Right hindlimb (tissue), 1 donor: ENCODE results near the gene ADI1.
"Not testable (repeated sequence)": the region's sequence is repeated elsewhere in the genome, so short reads cannot be mapped to it uniquely, and the experiment has no call there.

Experiments used
- DNase-seq: peaks from one replicate; pipeline ENCODE4 v3.0.0-alpha.2; 2018

ADI1 gene

DNA sequence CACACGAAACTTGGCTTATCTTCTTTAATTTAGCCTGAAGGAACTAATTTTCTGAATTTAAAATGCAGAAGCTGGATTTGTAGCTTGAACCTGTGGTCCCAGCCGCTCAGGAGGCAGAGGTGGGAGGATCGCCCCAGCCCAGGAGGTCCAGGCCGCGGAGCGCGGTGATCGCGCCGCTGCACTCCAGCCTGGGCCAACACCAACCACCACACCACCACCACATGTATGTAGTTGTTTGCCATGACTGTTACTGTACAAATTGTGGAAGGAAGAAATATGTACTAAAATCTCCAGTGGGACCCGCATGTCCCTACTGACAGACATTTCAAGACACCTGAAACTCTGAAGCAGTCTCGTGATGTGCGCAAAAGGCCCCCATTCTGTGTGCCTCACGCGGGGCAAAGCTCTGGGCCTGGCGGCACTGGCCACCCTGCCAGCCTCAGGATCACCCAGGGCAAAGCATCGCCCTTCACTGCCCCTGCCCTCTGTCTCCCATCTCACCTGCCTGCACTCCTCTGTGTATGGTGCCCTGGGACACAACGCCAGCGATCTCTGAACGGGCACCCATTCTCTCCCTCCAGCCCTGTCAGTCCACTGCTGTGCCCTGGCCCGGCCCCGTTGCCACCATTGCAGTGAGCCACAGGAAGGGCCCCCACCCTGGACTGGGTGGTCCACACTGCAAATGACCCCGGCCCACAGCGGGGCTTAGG, 10.1 kb upstream of the ADI1 start:
- DNase-seq: no peak

DNA sequence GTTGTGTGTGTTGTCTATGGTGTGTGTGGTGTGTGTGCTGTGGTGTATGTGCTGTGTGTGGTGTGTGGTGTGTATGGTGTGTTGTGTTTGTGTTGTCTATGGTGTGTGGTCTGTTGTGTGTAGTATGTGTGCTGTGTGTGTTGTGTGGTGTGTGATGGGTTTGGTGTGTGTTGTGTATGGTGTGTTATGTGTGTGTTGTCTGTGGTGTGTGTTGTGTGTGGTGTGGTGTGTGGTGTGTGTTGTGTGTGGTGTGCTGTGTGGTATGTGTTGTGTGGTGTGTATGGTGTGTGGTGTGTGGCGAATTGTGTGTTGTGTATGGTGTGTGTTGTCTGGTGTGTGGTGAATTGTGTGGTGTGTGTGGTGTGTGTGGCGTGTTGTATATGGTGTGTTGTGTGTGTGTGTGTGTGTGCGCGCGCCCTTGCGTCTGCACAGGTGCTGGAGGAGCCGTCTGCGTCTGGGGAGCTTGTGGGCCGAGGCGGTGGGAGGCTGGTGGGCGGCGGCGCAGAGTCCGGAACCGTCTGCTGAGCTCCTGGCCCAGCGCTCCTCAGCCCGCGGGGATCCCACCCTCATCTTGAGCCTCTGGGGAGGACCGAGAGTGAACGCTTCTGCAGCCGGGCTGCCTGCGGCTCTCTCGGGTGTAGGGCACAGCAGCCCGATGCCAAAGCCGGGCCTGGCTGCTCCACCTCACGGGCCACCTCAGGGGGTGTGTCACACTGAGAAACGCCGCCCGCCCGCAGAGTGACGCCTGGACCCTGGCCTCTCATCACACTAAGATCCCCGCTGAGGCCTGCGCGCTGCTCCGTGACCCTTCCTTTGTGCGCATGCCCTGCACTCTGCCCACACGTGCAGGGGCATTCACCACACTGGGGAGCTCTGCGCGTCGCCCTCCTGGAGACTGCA, 8.8 kb upstream of the ADI1 start:
- DNase-seq: no peak

DNA sequence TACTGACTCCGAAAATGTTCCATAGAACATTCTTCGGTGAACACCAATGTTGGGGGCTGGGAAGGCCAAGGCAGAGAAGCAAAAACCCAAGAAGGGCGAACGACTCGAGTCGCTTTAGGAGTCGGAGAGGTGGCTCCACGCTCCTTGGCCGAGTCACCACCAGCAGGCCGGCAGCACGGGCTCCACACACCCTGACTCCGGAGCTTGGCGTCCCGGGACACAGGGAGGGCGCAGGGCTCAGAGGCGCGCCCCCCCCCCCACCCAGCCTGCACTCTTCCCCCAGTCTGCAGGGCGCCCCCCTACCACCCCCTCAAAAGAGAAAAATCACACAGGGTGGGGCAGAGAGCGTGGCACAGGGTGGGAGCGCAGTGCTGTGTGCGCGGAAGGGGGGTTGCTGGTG, 7.5 kb upstream of the ADI1 start:
- DNase-seq: no peak

DNA sequence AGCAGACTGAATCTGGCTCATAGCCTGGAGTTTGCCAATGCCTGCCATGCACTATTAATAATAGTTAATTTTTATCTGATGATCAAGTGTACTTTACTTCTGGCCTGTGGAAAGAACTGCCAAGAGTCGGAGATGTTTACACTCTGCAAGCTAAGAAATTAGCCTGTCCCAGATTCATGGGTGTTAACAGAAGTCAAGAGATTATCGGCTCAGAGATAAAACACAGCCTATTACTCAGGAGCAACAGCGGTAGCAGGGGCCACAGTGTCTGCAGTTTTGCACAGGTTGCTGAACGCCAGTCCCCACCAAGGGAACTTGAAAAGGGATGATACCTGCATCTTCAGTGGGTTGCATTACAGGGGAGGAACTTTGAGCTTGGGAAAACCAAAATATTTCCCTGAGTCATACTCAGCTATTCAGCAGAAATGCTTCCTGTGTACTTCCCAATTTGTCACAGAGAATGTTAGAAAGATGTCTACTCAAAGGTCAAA, 4.3 kb upstream of the ADI1 start:
- DNase-seq: no peak

DNA sequence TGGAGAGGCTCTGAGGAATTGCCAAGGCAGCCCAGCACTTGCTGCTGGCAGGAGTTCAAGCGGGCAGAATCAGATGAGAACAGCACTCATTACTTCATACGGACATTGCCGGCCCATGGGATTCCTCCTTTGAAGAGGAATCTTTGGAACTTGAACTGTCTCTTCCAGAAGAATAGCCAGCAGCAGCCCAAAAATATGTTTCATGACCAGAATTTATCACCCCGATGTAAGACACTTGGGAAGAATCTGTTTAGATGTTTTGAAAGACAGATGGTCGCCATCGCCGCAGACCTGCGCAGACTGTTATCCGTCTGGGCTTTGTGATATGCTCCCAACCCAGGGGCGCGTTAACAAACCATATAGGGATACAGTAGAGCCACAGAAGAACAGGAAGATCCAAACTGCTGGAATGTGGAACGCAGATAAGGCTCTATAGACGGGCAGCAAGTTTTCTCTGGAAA, 3.7 kb upstream of the ADI1 start:
- DNase-seq: no peak

DNA sequence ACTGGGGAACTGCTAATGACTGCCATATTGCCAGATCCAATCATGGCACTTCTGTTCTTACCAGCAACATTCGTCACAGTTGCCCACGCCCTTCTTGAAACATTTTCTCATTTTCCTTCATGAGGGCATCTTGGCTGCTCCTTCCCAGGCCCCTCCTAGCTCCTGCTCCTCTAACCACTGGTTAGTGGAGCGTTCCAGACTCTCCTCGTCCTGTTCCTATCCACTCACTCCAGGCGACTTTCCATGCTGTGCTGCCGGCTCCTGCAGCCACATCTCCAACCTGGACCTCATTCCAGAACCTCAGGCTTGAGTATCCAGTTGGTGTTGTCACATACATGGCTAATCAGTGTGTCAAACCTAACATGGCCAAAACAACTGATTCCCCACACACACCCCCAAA, 1.3 kb upstream of the ADI1 start:
- no peak for DNase-seq

DNA sequence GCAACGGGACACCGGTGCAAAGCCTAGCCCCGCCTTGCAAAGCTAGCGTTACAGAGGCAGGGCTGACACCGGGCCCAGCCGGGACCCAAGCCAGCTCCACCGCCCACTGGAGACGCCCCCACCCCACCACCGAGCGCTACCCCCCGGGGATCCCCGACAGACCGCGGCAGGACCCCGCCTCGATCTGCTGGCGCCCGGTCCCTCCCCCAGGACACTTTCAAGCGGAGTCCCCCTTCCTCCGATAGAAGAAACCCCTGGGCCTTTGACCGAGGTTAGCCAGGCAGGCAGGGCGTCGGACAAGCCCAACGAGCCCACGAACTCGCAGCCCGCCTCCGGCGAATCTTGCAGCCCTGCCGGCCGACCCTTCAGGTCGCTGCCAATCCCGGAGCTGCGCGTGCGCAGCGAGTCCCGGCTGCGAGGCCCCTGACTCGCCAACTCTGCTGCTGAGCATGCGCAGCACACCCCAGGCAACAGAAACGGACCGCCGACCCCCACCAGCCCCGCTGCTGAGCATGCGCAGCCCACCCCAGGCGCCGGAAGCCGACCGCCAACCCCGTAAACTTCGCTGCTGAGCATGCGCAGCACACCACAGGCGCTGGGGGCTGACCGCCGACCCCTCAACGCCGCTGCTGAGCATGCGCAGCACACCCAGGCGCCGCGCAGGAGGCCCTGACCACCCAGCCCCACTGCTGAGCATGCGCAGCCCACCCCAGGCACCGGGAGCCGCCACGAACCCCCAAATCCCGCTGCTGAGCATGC, 656 bp downstream of the ADI1 start:
- DNase-seq: peak; percentile 100

DNA sequence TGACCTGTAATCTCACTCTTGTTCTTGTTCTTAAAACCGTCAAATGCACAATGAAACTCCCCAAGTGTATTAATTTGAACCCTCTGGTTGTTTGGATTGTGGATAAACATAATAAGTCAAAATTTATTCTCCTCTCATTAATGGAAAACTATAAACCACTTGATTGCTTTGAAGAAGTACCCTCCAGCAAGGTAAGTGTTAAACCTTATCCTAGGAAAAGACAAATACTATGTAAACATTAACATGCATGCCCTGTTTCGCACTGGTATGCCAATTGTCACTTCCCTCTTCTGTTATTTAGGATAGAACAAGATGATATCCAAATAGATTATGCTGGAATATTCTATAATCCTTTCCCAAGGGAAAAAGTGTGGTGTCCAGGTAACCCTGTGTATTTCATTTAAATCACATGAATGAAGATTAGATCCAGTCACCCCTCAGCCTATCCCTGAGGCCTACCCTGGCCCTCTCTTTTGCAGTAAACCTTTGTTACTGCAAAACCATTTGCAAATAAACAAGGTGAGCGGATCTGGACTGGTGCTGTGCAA, 1.3 kb downstream of the ADI1 start:
- no peak for DNase-seq

DNA sequence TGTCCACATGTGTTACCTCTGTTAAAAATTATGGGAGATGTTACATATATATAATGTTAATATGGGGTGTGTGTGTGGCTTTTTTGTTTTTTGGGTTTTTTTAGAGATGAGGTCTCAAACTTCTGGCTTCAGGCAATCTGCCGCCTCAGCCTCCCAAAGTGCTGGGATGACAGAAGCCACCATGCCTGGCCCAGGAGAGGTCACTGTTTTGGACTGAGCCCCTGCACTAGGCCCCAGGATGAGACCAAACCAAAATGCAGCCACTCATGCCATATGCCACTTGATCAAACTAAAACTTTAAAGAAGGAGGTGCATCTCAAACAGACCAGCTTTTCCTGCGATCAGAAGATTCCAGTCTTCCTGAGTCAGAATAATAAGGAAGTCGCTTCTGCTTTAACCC, 2.5 kb downstream of the ADI1 start:
- no peak for DNase-seq

DNA sequence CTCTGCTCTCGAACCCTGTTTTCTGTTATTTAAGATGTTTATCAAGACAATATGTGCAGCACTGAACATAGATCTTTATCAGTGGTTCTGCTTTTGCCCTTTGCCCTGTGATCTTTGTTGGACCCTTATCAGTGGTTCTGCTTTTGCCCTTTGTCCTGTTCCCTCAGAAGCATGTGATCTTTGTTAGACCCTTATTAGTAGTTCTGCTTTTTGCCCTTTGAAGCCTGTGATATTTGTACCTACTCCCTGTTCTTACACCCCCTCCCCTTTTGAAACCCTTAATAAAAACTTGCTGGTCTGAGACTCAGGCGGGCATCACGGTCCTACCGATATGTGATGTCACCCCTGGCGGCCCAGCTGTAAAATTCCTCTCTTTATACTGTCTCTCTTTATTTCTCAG, 3.9 kb downstream of the ADI1 start:
- DNase-seq: not testable (repeated sequence)

DNA sequence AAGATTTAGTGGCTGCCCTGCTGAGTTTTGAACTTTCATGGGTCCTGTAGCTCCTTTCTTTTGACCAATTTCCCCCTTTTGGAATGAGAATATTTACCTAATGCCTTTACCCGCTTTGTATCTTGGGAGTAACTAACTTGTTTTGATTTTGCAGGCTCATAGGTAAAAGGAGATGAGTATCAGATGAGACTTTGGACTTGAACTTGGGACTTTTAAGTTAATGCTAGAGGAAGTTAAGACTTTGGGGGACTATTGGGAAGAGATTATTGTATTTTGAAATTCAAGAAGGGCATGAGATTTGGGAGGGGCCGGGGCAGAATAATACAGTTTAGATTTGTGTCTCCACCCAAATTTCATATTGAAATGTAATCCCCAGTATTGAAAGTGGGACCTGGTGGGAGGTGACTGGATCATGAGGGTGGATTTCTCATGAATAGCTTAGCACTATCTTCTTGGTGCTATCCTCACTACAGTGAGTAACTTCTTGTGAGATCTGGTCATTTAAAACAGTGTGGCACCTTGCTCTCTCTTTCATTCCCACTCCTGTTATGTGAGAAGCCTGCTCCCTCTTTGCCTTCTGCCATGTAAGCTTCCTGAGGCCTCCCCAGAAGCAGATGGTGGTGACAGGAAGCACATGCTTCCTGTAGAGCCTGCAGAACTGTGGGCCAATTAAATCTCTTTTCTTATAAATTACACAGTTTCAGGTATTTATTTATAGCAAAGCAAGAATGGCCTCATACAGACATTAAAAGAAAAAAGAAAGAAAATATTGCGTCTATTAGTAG, 6.1 kb downstream of the ADI1 start:
- DNase-seq: no peak

DNA sequence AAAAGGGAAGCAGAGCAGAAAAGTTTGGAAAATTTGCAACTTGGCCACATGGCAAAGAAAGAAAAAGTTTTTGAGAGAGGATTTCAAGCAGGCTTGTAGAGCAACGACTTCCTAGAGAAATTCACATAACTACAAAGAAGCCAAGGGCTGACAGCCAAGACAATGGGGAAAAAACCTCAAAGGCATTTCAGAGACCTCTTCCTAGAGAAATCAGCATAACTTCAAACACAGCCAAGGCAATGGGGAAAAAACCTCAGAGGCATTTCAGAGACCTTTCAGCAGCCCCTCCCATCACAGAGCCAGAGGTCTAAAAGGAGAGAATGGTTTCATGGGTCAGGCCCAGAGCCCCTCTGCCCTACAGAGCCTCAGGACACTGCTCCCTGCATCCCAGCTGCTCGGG, 7.2 kb downstream of the ADI1 start:
- no peak for DNase-seq

DNA sequence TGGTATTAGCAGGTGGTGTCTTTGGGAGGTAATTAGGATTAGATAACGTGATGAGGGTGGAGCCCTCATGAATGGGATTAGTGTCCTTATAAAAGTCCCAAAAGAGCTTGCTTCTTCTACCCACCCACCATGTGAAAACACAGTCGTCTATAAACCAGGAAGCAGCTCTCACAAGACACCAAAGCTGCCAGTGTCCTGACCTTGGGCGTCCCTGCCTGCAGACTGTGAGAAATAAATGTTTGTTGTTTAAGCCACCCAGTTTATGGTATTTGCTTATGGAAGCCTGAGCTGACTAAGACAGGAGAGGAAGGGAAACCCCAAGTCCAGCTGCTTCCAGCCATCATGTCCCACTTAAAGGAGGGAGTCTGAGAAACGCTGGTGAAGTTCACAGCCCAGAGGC, 13.6 kb downstream of the ADI1 start:
- peak; percentile 38 for DNase-seq

DNA sequence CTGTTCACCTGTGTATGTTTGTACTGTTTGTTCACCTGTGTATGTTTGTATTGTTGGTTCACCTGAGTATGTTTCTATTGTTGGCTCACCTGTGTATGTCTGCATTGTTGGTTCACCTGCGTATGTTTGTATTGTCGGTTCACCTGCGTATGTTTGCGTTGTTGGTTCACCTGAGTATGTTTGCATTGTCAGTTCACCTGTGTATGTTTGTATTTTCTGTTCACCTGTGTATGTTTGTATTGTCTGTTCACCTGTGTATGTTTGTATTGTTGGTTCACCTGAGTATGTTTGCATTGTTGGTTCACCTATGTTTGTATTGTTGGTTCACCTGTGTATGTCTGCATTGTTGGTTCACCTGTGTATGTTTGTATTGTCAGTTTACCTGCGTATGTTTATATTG, 14.6 kb downstream of the ADI1 start:
- no peak for DNase-seq

DNA sequence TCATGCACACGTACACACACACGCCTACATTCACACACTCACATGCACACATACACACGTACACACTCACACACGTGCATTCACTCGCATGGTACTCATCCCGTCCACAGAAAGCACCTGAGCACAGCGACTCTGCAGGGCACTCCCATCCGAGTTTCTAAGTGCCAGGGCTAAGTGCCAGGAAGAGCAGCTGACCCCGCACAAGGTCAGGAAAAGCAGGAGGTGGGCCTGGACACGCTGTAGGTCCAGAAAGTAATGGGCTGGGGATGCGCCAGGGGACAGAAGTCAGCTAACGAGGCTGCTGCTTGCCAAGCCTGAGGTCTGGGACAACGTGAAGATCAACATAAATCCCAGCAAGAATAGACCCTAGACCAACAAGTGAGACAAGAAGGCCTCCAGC, 15.8 kb downstream of the ADI1 start:
- DNase-seq: no peak

DNA sequence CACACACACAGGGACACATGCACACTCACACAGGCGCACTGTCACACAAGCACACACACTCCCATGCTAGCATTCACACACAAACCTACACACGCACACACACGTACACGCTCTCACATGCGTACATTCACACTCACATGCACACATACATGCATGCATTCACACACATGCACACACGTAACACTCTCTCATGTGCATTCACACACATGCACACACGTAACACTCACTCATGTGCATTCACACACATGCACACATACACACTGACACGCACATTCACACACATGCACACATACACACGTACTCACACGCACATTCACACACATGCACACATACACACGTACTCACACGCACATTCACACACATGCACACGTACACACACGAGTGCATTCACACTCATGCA, 16.3 kb downstream of the ADI1 start:
- DNase-seq: no peak

DNA sequence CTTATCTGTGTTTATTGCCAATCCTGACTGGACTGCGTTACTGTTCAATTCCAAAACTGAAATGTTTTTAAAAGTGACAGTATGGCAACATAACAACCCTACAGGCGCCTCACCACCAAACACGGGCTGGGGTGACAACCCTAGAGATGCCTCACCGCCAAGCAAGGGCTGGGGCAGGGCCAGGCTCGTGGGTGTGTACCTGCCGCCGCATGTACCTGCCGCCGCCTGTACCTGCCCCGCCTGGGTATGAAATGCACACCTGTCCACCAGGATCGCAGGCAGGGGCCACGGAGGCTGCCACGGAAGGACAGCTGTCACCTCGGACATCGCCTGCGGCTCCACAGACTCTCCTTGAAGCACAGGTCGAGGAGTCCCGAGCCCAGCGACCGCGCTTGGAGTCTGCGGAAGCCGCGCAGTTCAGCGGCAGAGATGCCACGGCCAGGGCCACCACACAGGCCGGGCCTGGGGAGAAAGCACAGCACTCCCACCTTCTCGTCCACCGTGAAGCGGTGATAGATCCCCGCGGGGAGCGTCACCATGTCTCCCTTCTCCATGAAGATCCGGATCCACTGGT, 18.9 kb downstream of the ADI1 start:
- DNase-seq: no peak

DNA sequence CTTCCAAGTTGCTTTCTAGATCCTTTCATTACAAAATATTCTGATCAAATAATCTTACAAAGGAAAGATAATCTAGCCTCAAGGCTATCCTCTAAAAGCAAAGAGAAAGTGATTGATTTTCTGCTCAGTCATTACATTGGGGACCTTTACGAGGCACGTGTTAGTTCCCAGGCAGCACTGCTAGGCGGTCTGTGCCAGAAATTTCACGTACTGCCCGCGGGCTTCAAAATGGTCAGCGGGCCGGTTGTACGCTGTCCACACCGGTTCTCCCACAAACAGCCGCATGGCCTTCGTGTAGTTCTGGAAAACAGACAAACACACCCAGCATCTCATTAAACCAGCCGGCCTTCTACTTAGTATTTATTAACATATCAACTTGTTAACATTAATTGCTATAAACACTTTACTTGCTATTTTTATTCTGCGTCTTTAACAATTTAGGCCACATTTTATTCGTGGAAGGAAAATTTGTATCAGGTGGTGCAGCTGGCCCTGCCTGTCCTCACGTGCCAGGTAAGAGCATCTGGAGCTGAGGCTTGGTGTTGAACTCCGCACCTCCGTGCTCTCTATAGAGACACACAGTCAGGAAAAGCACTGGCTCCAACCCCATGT, 20.4 kb downstream of the ADI1 start:
- DNase-seq: no peak

DNA sequence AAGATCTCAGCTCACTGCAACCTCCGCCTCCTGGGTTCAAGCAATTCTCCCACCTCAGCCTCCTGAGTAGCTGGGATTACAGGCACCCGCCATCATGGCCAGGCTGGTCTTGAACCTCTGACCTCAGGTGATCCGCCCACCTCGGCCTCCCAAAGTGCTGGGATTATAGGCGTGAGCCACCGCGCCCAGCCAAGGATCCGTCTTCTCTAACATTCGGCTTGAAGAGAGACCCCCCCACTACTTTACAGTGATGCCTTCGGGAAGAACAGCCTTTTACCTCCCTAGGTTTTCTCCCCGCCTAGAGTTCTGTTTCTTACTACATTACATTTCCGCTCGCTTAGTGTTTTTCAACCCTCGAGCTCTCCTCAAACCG, 22.6 kb downstream of the ADI1 start:
- DNase-seq: not testable (repeated sequence)

DNA sequence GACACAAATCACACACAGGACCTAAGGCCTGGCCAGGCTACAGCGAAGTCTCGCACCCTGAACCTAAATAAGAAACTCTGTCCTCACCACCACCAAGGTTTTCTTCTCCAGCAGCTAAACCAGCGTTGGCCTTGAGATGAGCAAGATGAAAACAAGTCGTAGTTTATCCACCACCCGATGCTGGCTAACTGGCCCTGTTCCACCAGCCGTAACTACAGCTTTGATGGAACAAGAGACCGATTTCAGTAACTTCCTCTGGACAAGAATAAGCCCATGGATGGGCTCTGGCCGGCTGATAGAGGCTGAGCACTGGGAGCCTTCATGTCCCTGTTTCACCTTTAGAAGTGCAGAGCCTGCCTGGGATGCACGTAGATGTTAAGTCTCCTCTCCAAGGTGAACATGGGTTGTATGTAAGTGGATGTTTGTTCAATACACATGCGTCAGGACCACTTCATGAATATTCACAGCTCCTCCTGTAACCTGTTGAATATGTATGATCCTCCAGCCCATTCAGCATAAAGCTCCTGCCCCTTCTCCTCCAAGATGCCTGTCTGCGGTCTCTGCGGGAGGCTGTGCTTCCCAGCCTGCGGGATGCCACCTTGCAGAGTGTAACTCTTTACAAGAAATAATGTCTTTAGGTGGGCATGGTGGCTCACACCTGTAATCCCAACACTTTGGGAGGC, 24.2 kb downstream of the ADI1 start:
- no peak for DNase-seq

DNA sequence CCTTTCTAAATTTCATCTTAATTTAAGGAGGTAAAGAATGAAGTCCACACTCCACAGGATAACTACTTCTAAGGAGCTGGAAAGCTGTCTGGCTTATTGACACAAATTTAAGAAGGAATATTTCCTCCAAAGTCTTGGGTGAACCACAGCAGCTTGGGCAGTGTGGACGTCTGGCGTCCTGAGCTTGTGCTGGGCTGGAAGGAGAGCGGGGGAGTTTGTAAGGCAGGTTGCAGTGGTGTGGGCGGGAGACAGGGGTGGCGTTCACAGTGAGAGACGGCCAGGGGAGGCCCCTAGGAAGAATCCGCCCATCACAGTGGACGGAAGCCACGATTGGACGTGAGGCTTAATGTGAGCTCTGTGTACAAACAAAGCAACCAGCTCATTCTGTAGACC, 25.7 kb downstream of the ADI1 start:
- peak; percentile 62 for DNase-seq
